Gastrocnemius medialis (tissue), 4 donors: ENCODE data around the gene C5orf58.

Experiments
- CTCF ChIP-seq, 5 experiments: fragments of 450-650 bp in 3 of 5; fragments of 200-600 bp in 2 of 5; sonication (generic) in 2 of 5; IDR thresholded peaks in 4 of 5; conservative IDR thresholded peaks in 1 of 5; 1 replicate in 4 of 5; 2 replicates in 1 of 5; pipeline ENCODE4 v1.5.1; 2016 to 2019; ENCODE audit warnings: antibody characterized with exemption in 5 of 5, mild to moderate bottlenecking in 3 of 5, moderate library complexity in 3 of 5
- POLR2A ChIP-seq, 2 donors: fragments of 450-650 bp; IDR thresholded peaks; one replicate each; pipeline ENCODE4 v1.6.1; 2017; ENCODE audit warnings: antibody characterized with exemption in 2 of 2, mild to moderate bottlenecking in 2 of 2, moderate library complexity in 2 of 2

- TF ChIP-seq CTCF (IDR thresholded peaks at IDR 0.05 in 4 of 5, conservative IDR thresholded peaks at IDR 0.05 in 1 of 5) = no peak
- TF ChIP-seq POLR2A (IDR thresholded peaks at IDR 0.05) = no peak
Observed at GRCh38 chr5:170280011-170280493, 47.3 kb downstream of the C5orf58 start.
